Activated effector memory CD4-positive, alpha-beta T cell treated with anti-CD3 and anti-CD28 coated beads, Interleukin-2, amount 50 U/mL, for 16 hours (primary cell): ENCODE measurements around the gene FIG4.
"Not testable (repeated sequence)": the region's sequence is repeated elsewhere in the genome, so short reads cannot be mapped to it uniquely, and the experiment has no call there.

Experiments
- DNase-seq: peaks from one replicate; pipeline ENCODE4 v3.0.0-alpha.2; 2020

FIG4 gene

DNA sequence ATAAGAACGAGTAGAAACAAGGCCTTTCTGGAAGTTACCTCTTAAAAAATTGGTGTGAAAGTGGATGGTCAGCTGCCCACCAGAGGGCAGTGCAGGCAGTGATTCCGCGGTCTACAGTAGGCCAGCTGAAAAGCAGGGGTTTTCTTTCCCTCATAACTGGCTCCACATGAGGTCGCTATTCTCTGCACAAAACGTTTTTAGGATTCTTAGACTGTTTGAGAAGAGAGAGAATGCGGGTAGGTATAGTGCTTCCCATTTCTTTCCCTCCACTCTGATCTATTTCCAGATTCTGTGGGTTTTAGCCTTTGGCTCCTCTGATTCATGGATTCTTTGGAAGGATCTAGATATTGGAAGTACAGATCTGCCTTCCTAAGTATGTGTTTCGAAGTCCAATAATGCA is 14.2 kb downstream of the FIG4 start:
- DNase-seq, result peak; percentile 88

DNA sequence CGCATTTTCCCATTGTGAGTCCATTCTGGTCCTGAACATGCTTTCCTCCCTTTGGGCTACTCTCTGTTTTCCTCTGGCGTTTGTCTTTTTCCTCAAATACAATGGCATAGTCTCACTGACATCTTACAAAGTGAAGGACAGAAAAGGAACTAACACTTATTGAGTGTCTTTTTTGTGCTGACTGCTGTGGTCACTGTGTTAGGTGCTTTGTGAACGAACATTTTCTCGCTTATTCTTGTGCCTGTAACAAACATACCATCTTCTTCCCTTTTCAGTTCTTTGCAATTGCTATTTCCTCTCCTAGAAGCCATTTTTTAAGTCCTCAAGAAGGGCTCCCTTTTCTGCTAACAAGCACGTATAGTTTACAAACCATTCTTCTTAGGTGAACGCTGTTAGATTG is 15.4 kb downstream of the FIG4 start:
- no peak for DNase-seq

DNA sequence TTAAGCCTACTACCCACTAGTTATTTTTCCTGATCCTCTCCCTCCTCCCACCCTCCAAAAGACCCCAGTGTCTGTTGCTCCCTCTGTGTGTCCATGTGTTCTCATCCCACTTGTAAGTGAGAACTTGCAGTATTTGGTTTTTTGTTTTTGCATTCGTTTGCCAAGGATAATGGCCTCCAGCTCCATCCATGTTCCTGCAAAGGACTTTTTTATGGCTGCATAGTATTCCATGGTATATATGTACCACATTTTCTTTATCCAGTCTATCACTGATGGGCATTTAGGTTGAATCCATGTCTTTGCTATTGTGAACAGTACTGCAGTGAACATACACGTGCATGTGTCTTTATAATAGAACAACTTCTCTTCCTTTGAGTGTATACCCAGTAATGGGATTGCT is 17.0 kb downstream of the FIG4 start:
- not testable (repeated sequence) for DNase-seq

GRCh38 chr6:109713097-109713496 is 22.0 kb downstream of the FIG4 start:
- peak; percentile 63 for DNase-seq

- no peak for DNase-seq
Measured at GRCh38 chr6:109714166-109714565, 23.1 kb downstream of the FIG4 start.

DNA sequence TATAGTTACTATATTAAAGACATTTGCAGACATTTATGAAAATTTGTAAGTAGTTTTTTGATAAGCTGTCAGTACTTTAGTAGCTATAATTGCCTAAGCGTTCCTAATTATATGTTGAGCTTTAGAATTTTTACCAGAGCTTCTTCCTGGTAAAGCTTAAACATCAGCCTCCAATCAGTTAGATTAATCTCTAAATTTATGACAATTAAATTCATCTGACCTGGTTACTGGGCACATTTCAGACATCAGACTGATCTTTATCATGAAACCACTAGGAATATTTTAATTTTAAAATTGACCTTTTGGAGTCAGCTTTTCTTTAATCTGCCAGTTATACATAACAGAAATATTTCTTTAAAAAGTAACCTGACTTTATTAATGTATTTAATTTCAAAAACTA is 23.5 kb downstream of the FIG4 start:
- no peak for DNase-seq

DNA sequence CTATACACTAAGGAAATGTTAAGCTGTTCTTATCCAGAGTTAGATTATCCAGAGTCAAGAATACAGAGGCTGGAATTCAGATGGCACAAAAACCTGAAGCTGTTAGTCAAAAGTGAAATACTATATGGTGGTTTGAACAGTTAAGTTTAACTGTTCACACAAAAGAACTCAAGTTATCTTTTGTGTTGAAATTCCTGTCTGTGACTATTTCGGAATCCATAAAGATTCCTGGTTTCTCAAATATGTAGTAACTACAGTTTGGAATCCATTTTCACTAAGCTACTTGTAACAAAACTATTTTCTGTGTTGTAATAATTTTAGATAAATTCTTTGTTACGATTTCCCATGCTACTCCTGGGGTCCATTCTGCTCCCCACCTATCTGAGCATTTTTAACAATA is 24.5 kb downstream of the FIG4 start:
- DNase-seq, result no peak

DNA sequence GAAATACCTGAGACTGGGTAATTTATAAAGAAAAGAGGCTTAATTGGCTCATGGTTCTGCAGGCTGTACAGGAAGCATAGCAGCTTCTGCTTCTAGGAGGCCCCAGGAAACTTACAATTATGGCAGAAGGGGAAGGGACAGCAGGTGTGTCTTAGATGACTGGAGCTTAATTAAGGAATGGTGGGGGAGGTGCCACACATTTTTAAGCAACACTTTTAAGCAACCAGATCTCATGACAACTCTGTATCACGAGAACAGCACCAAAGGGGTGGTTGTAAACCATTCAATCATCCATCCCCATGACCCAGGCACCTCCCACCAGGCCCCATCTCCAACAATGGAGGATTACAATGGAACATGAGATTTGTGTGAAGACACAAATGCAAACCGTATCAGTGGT is 26.9 kb downstream of the FIG4 start:
- no peak for DNase-seq

GRCh38 chr6:109718991-109719390 is 27.9 kb downstream of the FIG4 start:
- DNase-seq, result no peak

DNA sequence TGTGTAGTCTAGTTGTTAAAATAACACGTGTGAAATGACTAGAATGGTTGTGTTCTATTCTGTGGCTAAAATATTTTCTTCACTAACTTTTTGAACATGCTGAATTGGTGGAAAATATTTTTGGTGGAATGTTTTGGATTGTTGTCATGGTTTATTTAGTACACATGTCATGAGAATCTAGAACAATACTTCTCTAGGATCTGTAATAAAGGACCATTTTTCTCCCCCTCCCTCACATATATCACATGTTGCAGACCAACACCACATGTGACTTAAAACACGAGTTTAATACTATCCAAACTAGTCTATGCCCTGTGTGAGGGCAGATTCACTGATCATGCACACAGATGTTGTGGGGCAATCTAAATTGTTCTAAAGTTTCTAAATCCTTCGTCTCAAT is 29.2 kb downstream of the FIG4 start:
- DNase-seq, result no peak

DNA sequence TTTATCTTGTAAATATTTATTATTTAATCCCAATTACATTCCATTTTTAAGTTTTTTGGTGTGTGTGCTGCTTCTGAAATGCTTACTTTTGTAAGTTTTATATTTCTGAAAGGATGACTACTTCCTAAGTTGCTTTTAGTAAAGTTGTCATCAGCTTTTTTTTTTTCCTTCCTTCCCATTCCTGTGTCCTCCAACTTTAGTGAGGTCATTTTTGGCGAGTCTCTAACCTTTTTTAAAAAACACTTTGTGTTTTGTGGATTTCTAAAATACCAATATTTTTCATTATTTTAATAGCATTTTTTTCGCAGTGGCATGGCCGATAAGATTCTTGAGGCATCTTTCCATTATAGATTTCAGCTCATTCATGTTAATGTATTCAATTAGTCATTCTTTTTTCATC is 30.9 kb downstream of the FIG4 start:
- no peak for DNase-seq

- DNase-seq, result no peak
Measured at GRCh38 chr6:109722564-109723254, 31.6 kb downstream of the FIG4 start.

DNA sequence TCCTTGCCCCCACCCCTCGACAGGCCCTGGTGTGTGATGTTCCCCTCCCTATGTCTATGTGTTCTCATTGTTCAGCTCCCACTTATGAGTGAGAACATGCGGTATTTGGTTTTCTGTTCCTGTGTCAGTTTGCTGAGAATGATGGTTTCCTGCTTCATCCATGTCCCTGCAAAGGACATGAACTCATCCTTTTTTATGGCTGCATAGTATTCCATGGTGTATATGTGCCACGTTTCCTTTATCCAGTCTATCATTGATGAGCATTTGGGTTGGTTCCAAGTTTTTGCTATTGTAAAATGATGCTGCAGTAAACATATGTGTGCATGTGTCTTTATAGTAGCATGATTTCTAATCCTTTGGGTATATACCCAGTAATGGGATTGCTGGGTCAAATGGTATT is 34.2 kb downstream of the FIG4 start:
- DNase-seq, result not testable (repeated sequence)

GRCh38 chr6:109736273-109737025 is 45.4 kb downstream of the FIG4 start:
- no peak for DNase-seq

DNA sequence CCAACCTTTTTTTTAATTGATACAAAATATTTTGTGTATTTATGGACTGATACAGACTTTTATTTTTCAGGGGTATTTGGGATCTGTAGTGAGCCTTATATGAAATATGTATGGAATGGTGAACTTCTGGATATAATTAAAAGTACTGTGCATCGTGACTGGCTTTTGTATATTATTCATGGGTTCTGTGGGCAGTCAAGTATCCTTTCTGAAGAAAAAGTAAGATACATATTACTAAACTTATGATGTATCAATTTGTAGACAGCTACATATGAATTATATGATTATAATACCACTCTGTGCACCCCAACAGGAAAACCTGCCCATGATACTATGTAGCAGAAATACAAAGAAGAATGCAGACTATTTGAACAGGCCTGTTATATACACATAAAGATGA is 47.2 kb downstream of the FIG4 start:
- no peak for DNase-seq

GRCh38 chr6:109738667-109739066 is 47.6 kb downstream of the FIG4 start:
- DNase-seq, result no peak

- DNase-seq, result no peak
Measured at GRCh38 chr6:109739686-109740085, 48.6 kb downstream of the FIG4 start.

DNA sequence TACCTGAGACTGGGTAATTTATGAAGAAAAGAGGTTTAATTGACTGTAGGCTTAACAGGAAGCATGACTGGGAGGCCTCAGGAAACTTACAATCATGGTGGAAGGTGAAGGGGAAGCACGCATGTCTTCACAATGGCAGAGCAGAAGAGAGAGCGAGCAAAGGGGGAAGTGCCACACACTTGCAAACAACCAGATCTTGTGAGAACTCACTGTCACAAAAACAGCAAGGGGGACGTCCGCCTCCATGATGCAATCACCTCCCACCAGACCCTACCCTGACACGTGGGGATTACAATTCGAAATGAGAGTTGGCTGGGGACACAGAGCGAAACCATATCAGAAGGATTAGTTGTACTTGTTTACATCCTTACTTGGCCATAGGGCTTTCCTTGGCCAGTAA is 49.7 kb downstream of the FIG4 start:
- DNase-seq, result no peak

- DNase-seq, result no peak
Measured at GRCh38 chr6:109743739-109744138, 52.6 kb downstream of the FIG4 start.

DNA sequence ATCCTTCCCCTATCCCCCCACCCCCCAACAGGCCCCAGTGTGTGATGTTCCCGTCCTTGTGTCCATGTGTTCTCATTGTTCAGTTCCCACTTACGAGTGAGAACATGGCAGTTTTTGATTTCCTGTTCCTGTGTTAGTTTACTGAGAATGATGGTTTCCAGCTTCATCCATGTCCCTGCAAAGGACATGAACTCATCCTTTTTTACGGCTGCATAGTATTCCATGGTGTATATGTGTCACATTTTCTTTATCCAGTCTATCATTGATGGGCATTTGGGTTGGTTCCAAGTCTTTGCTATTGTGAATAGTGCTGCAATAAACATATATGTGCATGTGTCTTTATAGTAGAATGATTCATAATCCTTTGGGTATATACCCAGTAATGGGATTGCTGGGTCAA is 53.7 kb downstream of the FIG4 start:
- not testable (repeated sequence) for DNase-seq

- no peak for DNase-seq
Measured at GRCh38 chr6:109747221-109747620, 56.1 kb downstream of the FIG4 start.

- no peak for DNase-seq
Measured at GRCh38 chr6:109759098-109759955, 68.2 kb downstream of the FIG4 start.

DNA sequence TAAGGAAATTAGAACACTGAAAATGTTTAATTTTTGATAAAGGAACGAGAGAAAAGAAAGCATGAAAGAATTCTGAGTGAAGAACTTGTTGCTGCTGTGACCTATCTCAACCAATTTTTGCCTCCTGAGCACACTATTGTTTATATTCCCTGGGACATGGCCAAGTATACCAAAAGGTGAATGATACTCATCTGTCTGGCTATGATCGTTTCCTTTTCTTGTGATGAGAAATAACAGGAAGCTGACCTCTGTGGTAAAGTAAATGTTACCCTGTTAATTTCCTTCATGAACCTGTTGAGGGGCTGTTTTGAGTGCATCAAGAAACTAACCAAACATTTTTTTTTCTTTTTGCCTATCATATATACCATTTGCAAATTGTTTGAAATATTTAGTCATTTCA is 69.1 kb downstream of the FIG4 start:
- DNase-seq, result no peak

DNA sequence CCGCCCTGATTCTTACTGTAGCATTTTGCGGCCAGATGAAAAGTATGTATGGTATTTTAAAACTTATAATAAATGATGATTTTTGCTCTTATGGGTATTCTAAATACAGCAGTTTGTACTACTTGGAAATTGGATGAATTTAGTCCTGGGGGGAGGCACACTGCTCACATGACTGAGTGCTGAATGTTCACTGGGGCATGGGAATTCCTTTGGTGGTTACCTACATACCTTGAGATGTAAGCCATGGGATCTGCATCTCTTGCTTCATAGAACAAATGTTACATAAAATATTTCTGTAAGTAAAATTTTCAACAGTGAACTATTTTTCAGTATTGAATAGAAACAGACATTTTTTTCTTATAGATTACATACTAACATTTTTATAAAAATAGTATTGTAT is 71.1 kb downstream of the FIG4 start:
- DNase-seq, result no peak
